Common myeloid progenitor, CD34-positive (primary cell): Measurements from ENCODE around the gene HTRA3. TPM values are rescaled to one million over a fixed set of nuclear protein-coding genes. Genes with fewer than 3 reads are reported as not detected.

Experiments
- CTCF ChIA-PET: fragments of 350-600 bp; sonication (Branson Sonifier 250); formaldehyde crosslinking; loops from one replicate; lab custom pipeline; 2021; ENCODE audit warnings: antibody characterized with exemption; lab: Charles Lee
- POLR2A ChIA-PET: fragments of 350-600 bp; sonication (Branson Sonifier 250); formaldehyde crosslinking; loops from one replicate; lab custom pipeline; 2021; ENCODE audit warnings: antibody characterized with exemption; lab: Charles Lee
- DNase-seq, 3 donors: peaks; one replicate each; pipeline versions ENCODE4 v3.0.0 to v3.0.0-alpha.2; 2013
- H3K27ac ChIP-seq, 2 experiments: 1 replicate in 1 of 2; 2 replicates in 1 of 2; pipeline ENCODE4 v1.7.0; 2013; ENCODE audit warnings: inconsistent platforms in 2 of 2, low read length in 2 of 2, mild to moderate bottlenecking in 2 of 2, low read depth in 1 of 2, moderate library complexity in 1 of 2; ENCODE audit not compliant: severe bottlenecking in 2 of 2, insufficient read depth in 1 of 2, poor library complexity in 1 of 2
- H3K27me3 ChIP-seq, 5 experiments: replicated peaks in 2 of 5; 1 replicate in 3 of 5; 2 replicates in 2 of 5; pipeline versions ENCODE4 v1.6.1 to v1.7.0; 2013; ENCODE audit warnings: low read length in 4 of 5, mild to moderate bottlenecking in 2 of 5, moderate library complexity in 2 of 5, inconsistent platforms in 1 of 5; ENCODE audit not compliant: insufficient read depth in 5 of 5, control insufficient read depth in 4 of 5
- H3K36me3 ChIP-seq, 4 experiments: 1 replicate in 2 of 4; 2 replicates in 2 of 4; pipeline versions ENCODE4 v1.6.1 to v1.7.0; 2013; ENCODE audit warnings: low read length in 3 of 4, control low read depth in 1 of 4, mild to moderate bottlenecking in 1 of 4; ENCODE audit not compliant: control insufficient read depth in 4 of 4, insufficient read depth in 4 of 4
- H3K4me1 ChIP-seq, 4 experiments: 1 replicate in 3 of 4; 2 replicates in 1 of 4; pipeline versions ENCODE4 v1.6.1 to v1.7.1; 2013; ENCODE audit warnings: low read length in 3 of 4, mild to moderate bottlenecking in 3 of 4, control low read depth in 1 of 4, inconsistent platforms in 1 of 4, moderate library complexity in 1 of 4; ENCODE audit not compliant: control insufficient read depth in 4 of 4, insufficient read depth in 4 of 4; ENCODE audit errors: control extremely low read depth in 1 of 4
- H3K4me3 ChIP-seq, 7 experiments: 1 replicate in 4 of 7; 2 replicates in 3 of 7; pipeline versions ENCODE4 v1.5.1 to v1.7.0; 2013; ENCODE audit warnings: mild to moderate bottlenecking in 7 of 7, low read length in 6 of 7, moderate library complexity in 6 of 7, inconsistent platforms in 2 of 7, low read depth in 2 of 7, control low read depth in 1 of 7; ENCODE audit not compliant: insufficient read depth in 4 of 7, control insufficient read depth in 1 of 7; ENCODE audit errors: extremely low read depth in 1 of 7
- H3K9me3 ChIP-seq, 5 experiments: 1 replicate in 4 of 5; 2 replicates in 1 of 5; pipeline versions ENCODE4 v1.6.1 to v1.7.1; 2013; ENCODE audit warnings: low read length in 4 of 5, mild to moderate bottlenecking in 2 of 5, inconsistent platforms in 1 of 5, low read depth in 1 of 5, moderate library complexity in 1 of 5; ENCODE audit not compliant: control insufficient read depth in 4 of 5, insufficient read depth in 2 of 5; ENCODE audit errors: control extremely low read depth in 1 of 5
- WGBS: methylation state at CpG from one replicate; pipeline ENCODE4 v1.1.5; 2013; ENCODE audit not compliant: insufficient coverage; 5-methylcytosine and 5-hydroxymethylcytosine counted together
- polyA plus RNA-seq: library from polyadenylated mRNA; unstranded; fragments of 120-200 nt; gene quantifications from one replicate; pipeline ENCODE4 v1.2.1, GENCODE V29; 2013

Gene HTRA3
- 9.9 TPM for polyA plus RNA-seq

DNA sequence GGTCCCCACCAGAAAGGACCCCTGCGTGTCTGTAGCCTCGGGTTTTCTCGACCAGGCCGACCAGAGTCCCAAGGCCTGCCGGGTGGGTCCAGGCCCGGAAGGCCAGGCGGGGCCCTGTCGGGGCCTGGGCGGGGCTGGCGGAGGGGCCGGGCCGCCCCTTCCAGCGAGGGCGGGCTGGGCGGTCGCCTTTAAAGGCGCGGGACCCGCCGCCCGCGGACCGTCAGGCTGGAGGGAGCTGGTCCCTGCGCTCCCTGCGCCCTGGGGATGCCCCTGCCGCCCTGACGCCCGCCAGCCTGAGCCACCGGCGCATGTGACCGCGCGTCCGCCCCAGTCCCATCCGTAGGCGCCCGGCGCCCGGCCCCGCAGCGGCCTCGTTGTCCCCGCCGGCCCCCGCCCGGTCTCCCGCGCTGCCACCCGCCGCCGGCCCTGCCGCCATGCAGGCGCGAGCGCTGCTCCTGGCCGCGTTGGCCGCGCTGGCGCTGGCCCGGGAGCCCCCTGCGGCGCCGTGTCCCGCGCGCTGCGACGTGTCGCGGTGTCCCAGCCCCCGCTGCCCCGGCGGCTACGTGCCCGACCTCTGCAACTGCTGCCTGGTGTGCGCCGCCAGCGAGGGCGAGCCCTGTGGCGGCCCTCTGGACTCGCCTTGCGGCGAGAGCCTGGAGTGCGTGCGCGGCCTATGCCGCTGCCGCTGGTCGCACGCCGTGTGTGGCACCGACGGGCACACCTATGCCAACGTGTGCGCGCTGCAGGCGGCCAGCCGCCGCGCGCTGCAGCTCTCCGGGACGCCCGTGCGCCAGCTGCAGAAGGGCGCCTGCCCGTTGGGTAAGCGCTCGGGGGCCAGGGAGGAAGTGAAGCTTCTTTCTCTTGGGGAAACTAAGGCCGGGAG, at the start of gene HTRA3:
HTRA3 (plus strand) TSS at position 220 of the 883 bp plus-strand sequence; CDS start at position 435, 215 bp downstream.
- H3K36me3 ChIP-seq, result no peaks in the 10 kb centered on the region
- ChIA-PET POLR2A (no interaction called here), CTCF (interaction anchor here (0.8 to 2.1 kb wide), 3 partner anchors 27 to 110 kb away, joined by 3 to 6 read pairs (median 3); no protein-coding TSS in a partner anchor)
- no peaks in the 10 kb centered on the region for H3K9me3 ChIP-seq
- DNase-seq, result peak in 2 of 3 donors; percentile 40 to 51
- peaks cover 0 to 11% (median 3%) of the 10 kb centered on the region in 5 experiments for H3K27me3 ChIP-seq
- no peak within 1 kb of the TSS for H3K27ac ChIP-seq
- H3K4me3 ChIP-seq, result peak within 1 kb of the TSS; percentile 7 to 71 (median 67)
- peaks cover 0 to 71% (median 58%) of the 10 kb centered on the region in 4 experiments for H3K4me1 ChIP-seq
- WGBS, result under 1% methylated on average over 91 of the region's 111 CpGs

DNA sequence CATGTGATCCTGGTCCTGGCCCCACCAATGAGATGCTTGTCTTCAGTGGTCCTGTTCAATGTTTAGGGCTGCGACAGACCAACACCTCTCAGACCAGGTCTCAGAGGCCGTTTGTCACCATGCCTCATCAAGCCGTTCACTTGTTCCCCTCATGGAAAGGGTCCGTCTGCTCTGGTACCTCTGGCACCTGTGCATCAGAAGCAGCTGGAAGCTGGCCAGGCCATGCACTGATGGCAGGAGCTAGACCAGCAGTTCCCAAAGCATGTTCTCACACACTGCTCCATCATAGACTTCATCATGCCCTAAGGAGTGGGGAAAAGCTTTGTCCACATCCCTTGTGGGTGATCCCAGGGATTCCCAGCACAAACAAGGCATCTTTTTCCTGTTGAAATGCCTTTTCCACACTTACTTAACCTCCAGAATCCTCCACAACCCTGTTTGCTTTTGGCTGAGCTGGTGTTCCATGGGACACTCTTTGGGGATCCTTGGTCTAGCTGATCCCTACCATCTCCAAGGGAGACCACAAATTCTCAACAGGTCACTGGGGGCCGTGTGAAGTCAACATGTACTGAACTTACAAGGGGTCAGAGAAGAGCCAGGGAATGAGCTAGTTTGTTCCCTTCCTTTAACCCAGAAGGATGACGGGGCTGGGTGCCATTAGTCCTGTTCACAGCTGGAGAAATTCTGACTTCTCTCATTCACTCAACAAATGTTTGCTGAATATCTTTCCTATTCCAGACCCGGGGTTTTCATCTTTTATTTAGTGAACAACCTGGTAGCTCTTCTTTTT, 48.7 kb upstream of the HTRA3 start:
- no peak overlapping the region for H3K27ac ChIP-seq

DNA sequence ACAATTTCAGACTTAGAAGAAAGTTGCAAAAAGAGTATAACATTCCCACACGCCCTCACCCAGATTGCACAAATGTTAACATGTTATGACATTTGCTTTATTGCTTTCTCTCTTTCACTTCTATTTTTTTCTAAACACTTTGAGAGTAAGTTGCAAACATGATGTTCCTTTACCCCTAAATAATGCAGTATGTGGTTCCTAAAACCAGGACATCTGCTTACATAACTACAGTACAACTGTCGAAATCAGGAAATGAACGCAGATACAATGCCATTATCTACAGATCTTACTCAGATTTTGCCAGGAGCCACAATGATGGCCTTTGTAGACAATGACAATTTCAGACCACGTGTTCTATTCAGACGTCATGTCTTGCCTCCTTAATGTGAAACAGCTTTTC, 48.1 kb upstream of the HTRA3 start:
- CTCF ChIA-PET, result interaction anchor here (0.9 to 2.1 kb wide), 11 partner anchors 9 to 379 kb away, joined by 3 to 6 read pairs (median 4); no protein-coding TSS in a partner anchor
- H3K4me3 ChIP-seq, result no peak overlapping the region
- H3K9me3 ChIP-seq, result no peaks in the 10 kb centered on the region
- H3K27me3 ChIP-seq, result no peaks in the 10 kb centered on the region
- DNase-seq, result peak; percentile 53 to 79 (median 76)
- H3K27ac ChIP-seq, result no peak overlapping the region
- POLR2A ChIA-PET, result interaction anchor here (0.8 to 1.2 kb wide), 2 partner anchors 14 to 23 kb away, joined by 4 to 5 read pairs; partner anchors contain the start of gene SH3TC1
- WGBS, result 29% methylated on average over 3 of the region's 5 CpGs
- peaks cover 0 to 80% (median 52%) of the 10 kb centered on the region in 4 experiments for H3K36me3 ChIP-seq
- H3K4me1 ChIP-seq, result peaks cover 13 to 65% (median 53%) of the 10 kb centered on the region in 4 experiments

More for the DNA sequence above, 48.7 kb upstream of the HTRA3 start:
- 91% methylated on average over 7 of the region's 7 CpGs for WGBS
- ChIA-PET POLR2A (interaction anchor here (0.8 to 1.2 kb wide), 2 partner anchors 13 to 22 kb away, joined by 4 to 5 read pairs; partner anchors contain the start of gene SH3TC1), CTCF (interaction anchor here (1.0 to 2.1 kb wide), 11 partner anchors 8 to 380 kb away, joined by 3 to 6 read pairs (median 3); no protein-coding TSS in a partner anchor)
- H3K36me3 ChIP-seq, result peaks cover 5 to 81% (median 54%) of the 10 kb centered on the region in 4 experiments
- H3K4me3 ChIP-seq, result no peak overlapping the region
- H3K4me1 ChIP-seq, result peaks cover 7 to 58% (median 47%) of the 10 kb centered on the region in 4 experiments
- no peaks in the 10 kb centered on the region for H3K9me3 ChIP-seq
- no peak for DNase-seq
- no peaks in the 10 kb centered on the region for H3K27me3 ChIP-seq

DNA sequence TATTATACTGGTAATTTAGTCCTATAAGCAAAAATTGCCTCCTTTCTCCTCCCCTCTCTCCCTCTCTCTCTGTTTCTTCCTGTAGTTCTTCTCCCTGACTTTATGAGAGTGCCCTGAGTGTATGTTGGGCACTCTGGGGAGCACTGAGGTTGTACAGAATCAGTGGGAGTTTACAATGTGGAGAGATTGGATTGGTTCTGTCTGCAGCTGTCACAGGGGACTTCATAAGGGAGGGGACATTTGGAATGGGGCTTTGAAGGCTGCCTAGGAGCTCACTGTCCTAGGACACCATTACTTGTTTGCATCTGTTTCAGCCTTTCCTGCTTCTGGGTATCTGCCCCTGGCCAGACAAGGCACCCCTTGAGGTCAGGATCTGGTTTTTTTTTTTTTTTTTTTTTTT, 47.6 kb upstream of the HTRA3 start:
- CTCF ChIA-PET, result interaction anchor here (0.9 to 2.1 kb wide), 7 partner anchors 10 to 46 kb away, joined by 3 to 6 read pairs (median 4); no protein-coding TSS in a partner anchor
- Histone ChIP-seq H3K27ac (no peak overlapping the region), H3K4me1 (peaks cover 14 to 70% (median 59%) of the 10 kb centered on the region in 4 experiments), H3K9me3 (no peaks in the 10 kb centered on the region), H3K36me3 (peaks cover 0 to 80% (median 50%) of the 10 kb centered on the region in 4 experiments), H3K4me3 (no peak overlapping the region), H3K27me3 (no peaks in the 10 kb centered on the region)
- POLR2A ChIA-PET, result interaction anchor here (0.8 to 1.2 kb wide), 2 partner anchors 14 to 23 kb away, joined by 4 to 5 read pairs; partner anchors contain the start of gene SH3TC1
- no peak for DNase-seq

DNA sequence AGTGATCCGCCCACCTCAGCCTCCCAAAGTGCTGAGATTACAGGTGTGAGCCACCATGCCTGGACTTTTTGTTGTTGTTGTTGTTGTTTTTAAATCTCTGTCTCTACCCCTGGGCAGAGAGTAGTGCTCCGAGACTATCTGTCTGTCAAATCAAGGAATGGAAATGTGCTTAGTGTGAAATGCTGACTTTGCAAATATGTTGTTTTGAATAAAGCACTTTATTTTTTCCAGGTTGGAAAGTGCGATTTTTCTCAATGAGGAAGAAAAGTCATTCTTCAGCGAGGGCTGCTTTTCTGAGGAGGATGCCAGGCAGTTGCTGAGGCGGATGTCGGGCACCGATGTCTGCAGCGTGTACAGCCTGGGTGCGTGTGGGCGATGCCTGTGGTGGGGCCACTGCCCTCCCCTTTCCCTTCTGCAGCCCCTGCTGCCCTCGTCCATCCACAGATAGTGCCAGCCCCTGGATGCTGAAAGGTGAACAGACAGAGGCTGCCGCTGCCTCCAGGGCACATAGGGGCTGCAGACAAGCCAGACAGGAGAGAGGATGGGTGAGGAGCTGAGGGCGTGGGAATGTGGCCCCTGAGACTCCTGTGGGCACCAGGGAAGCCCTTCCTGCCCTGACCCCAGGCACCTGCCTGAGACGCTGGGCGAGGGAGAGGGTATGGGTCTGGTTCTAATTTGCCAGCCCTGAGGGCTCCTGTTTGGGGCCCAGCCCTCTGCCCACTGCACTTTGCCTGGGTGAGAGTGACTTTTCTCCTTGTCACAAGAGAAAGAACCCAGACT, 46.8 kb upstream of the HTRA3 start:
- Histone ChIP-seq H3K27me3 (no peaks in the 10 kb centered on the region), H3K27ac (no peak overlapping the region), H3K4me1 (peaks cover 14 to 78% (median 67%) of the 10 kb centered on the region in 4 experiments), H3K9me3 (no peaks in the 10 kb centered on the region), H3K4me3 (no peak overlapping the region), H3K36me3 (peaks cover 0 to 80% (median 45%) of the 10 kb centered on the region in 4 experiments)
- 98% methylated on average over 13 of the region's 15 CpGs for WGBS
- CTCF ChIA-PET, result interaction anchor here (1.3 to 2.1 kb wide), 3 partner anchors 11 to 47 kb away, joined by 4 to 6 read pairs (median 6); no protein-coding TSS in a partner anchor
- DNase-seq, result no peak
- POLR2A ChIA-PET, result interaction anchor here (1.4 kb wide), 1 partner anchor 21 kb away, joined by 3 read pairs; no protein-coding TSS in a partner anchor
